Measurements from ENCODE around the gene PAK4.
A peak's percentile ranks its signal among the peaks of the same experiment; 100 is the strongest.
"Not testable (repeated sequence)": the region's sequence is repeated elsewhere in the genome, so short reads cannot be mapped to it uniquely, and the experiment has no call there.

Gene PAK4

DNA sequence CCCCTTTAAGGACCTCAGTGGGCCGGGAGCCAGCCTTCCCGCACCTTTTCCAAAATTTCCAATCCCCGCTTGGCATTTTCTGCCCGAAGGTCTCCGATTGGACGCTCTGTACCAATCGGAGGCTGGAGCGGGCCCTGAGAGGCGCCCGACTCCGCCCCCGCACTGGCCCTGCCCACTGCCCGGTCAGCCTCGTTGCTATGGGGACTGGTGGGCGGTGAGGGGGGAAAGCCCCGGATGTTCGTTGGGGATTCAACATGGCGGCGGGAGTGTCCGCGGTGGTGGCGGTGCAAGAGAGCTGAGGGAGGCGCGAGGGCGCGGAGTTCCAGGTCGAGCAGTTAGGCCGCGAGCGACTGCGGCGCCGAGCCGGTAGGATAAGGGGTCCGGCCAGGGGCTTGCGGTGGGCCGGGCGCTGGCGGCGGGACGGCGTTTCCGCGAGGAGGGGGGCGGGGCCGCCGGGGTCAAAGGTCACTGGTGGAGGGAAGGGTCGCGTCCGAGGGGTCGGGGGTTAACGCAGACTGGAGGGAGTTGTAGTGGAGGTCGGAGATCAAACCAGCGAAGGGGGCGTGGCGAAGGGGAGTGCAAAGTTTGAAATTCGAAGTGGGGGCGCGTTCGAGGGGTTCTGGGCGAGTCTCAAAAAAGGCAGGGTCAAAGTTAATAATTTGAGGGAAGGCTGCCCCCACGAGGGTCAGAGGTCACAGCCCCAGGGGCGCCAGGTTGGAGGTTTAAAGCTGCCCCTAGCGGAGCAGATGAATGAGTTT is at the start of gene PAK4:
TSS of gene PAK4 (plus strand) at position 233 of the 758 bp plus-strand sequence. CDS start 43,768 bp downstream, outside the sequence.
- peak; percentile 97 for DNase-seq (ENCODE audit: low spot score)

DNA sequence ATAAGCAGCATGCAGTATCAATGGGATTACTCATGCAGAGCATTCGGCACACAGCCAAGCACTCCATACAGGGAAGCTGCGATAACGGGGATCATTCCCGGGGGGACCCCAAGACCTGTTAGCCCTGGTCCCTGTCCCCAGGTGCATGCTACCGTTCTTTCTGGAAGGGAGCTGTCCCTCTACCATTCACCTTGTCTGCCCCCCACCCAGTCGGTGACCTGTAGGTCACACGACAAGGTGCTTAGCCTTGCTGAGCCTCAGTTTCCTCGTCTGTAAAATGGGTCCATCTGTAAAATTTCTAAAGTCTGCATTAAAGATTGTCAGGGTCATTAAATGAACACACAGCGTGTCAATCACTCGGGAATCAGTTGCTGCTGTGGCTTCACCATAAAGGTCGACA is 48.3 kb upstream of the PAK4 start:
- DNase-seq (ENCODE audit: low spot score): no peak

DNA sequence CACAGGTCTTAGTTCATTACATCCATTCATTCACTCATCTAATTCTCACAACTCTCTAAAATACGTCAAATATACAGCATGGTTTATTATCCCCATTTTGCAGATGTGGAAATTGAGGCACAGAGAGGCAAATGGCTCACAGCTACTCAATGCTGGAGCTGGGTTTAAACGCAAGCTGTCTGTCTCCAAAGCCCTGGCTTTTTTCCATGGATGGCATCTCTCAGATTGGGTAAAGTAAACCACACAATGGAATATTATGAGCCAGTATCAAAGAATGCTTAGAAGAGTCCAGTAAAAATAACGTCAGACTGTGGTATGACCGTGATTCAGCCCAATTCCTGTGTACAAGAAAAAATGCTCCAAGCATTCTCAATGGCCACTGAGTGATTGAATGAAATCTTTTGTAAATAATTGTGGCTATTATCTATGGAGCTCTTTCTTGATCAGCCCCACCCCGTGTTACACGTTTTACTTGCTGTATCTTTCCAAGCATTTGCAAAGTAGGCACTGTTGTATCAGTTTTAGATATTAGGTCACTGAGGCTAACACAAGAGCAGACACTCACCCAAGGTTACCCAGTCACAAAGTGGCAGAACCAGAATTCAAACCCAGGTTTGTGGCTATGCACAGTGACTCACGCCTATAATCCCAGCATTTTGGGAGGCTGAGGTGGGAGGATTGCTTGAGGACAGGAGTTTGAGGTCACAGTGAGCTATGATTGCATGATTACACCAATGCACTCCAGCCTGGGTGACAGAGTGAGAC is 47.0 kb upstream of the PAK4 start:
- no peak for DNase-seq (ENCODE audit: low spot score)

DNA sequence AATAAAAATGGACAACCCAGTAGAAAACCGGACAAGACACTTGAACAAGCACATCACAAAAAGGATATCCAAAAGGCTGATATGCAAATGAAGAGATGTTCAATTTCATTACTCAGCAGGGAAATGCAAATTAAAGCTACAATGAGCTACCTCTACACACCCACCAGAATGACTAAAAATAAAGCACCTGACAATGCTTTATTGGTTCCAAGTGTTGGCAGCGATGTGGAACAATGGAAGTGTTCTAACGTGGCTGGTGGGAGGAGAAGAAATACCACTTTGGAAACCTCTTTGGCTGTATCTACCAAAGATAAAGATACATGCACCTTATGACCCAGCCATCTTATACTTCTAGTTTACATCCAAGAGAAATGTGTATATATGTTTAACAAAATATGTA is 45.2 kb upstream of the PAK4 start:
- DNase-seq (ENCODE audit: low spot score): no peak

DNA sequence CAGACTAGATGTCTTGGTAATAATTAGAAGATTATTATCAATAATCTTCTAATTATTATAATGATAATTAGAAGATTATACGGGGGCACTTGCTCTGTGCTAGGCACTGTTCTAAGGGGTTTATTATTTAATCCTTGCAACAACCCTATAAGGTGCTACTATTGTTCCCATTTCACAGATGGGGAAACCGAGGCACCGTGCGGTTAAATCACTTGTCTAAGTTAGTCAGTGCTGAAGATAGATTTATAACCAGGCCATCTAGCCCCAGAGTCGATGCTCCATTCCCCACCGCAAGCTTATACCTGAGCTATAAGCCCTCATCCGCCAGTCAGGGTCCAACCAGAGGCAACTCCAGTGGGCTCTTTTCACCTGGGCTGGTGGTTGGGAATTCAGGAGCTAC is 43.4 kb upstream of the PAK4 start:
- no peak for DNase-seq (ENCODE audit: low spot score)

DNA sequence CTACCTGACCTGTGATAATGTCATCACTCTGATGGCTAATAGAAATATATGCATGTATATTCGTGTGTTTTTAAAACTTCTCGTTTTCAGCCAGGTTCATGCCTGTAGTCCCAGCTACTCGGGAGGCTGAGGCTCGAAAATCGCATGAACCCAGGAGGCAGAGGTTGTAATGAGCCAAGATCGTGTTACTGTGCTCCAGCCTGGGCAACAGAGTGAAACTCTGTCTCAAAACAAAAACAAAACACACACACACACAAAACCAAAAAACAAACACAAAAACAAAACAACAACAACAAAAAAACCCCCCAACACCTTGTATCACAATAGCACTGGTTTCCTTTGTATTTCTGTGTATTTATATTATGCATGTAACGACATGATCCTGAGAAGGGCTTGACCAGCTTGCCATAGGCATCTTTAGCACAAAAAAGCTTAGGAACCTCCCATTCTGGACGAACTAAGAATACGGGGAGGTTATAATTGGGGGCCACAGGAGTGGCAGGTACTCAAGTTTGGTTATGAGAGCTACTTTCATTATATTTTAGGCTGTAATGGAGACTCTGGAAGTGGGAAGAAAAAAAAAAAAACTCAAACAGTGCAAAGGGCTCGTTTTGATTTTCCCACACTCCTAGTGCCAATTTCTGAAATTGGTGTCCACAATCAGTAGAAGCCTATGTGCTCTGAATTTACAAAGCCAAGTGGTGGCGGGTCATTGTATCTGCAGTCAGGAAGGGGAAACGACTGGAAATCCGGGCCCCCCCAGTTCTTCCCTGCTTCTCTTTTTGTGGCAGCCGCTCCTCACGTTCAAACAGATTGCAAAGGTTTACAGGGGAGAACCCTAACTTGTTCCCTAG is 42.6 kb upstream of the PAK4 start:
- no peak for DNase-seq (ENCODE audit: low spot score)

DNA sequence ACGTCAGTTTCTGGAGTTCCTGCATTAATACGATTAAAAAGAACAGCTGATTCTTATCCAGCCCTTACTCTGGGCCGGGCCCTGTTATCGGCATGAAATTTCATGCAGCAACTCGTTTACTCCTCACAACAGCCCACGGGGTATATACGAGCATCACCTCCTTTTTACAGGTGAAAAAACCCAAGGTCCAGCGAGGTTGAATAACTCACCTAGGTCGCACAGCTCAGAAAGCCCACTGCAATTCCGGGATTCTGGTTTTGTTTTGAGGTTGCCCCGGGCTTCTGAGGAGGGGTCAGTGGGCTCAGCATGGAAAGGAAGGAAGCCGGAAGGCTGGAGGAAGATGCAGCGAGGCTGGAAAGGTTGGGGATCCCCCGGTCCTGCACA is 42.0 kb upstream of the PAK4 start:
- DNase-seq (ENCODE audit: low spot score): no peak

DNA sequence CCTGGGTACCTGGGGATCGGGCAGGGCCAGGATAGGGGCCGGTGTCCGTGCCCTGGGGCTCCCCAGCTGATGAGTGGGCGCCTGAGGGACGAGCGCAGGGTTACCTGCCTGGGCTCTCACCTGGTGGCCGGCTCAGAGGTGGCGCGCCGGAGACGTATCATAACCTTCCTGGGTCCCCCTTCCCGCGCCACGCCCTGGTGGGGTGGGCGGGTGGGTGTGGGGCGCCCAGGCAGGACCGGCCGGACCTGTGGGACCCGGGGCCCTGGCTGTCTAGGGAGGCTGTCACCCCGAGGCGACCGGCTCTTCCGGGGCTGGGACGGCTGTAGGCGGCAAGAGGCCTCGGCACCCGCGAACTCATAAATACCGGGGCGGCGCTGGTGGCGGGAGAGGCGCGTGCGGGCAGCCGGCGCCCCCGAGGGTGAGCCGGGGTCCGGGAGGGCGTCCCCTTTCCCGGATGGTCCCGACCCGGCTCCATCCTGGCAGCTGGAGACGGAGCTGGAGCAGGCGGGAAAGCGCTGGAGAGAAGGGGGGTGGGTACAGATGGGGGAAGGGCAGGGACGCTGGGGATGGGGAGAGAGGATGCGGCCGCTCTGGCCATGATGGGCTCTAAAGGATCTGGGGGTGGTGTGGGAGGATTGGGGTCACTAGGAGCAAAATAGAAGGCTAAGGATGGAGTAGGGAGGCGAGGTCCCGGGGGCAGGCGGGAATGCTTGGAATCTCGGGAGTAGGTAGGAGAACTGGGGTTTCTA is 41.4 kb upstream of the PAK4 start, which contains the start of gene ACP7:
TSS of gene ACP7 (plus strand) at position 386 of the 749 bp plus-strand sequence. CDS start 902 bp downstream, outside the sequence.
- DNase-seq (ENCODE audit: low spot score): no peak

DNA sequence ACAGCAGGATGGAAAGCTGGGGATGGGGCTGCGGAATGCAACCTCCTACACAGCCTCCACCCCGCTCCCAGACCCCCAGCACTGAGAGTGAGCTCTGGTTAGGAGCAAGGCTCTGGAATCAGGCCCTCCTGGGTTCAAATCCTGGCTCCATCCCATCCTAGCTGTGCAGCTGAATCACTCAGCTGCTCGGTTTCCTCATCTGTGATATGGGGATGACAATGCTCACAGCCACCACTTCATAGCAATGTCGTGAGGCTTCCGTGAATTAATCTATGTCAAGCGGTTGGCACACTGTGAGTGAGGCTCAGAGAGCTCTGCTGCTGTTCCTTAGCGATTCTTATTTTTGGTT is 40.9 kb upstream of the PAK4 start:
- no peak for DNase-seq (ENCODE audit: low spot score)

DNA sequence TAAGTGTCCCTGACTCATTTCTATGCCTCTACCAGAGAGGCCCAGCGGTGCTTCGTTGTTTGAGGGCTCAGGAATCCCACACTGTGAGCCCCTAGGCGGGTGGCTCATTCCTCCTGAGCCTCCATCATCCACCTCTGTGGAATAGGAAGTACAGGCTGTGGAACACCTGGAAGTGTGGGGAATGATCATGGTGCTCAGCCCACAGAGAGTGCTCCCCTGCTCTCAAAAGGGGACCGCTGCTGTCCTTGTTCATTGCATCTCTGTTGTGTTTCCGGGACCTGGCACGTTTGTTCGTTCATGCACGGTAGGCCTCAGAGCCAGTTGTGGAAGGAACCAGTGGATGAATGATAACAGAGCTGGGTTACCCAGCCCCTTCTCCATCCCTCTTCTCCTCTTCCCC is 40.2 kb upstream of the PAK4 start:
- DNase-seq (ENCODE audit: low spot score): no peak

DNA sequence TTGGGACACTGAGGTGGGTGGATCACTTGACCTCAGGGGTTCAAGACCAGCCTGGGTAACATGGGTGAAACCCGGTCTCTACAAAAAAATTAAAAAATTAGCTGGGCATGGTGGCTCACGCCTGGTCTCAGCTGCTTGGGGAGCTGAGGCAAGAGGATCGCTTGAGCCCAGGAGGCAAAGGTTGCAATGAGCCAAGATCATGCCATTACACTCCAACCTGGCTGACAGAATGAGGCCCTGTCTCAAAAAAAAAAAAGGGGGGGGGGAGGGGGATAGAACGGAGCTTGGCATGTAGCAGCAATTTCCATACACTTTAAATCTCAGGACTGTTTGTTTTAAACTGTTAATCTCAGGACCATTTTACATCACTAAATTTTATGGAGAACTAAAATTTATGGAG is 39.2 kb upstream of the PAK4 start:
- no peak for DNase-seq (ENCODE audit: low spot score)

DNA sequence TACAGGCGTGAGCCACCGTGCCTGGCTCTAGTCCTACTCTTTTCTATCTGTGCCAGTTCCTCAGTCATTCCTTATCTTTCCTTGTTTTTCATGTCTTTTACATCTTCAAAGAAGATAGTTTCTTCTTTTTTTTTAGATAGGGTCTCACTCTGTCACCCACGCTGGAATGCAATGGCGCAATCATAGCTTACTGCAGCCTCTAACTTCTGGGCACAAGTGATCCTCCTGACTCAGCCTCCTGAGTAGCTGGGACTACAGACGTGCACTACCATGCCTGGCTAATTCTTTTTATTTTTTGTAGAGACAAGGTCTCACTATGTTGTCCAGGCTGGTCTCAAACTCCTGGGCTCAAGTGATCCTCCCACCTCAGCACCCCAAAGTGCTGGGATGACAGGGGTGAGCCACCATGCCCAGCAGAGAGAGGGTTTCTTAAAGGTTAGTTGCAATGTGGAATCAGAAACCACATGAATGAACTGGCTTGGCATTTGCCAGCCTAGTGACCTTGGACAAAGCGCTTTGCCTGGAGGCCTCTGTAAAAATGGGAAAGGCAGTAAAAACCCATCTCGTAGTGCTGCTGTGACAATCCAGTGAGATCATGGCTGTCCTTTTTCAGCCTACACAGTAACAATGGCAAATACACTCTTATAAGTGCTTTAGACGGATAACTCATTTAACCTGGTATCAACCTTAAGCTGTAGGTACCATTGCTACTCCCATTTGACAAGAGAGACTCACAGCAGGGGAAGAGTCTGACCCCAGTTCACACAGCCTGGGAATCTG is 37.5 kb upstream of the PAK4 start:
- no peak for DNase-seq (ENCODE audit: low spot score)

DNA sequence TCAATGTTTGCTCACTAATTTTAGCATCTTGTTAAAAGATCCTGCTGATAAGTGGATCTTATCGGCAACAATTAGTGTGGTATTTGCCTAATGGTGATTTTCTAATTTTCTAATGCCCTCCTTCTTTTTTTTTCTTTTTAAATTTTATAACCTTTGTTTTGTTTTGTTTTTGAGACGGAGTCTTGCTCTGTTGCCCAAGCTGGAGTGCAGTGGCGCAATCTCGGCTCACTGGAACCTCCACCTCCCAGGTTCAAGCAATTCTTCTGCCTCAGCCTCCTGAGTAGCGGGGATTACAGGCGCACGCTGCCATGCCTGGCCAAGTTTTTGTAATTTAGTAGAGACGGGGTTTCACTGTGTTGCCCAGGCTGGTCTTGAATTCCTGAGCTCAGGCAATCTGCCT is 35.6 kb upstream of the PAK4 start:
- not testable (repeated sequence) for DNase-seq (ENCODE audit: low spot score)

DNA sequence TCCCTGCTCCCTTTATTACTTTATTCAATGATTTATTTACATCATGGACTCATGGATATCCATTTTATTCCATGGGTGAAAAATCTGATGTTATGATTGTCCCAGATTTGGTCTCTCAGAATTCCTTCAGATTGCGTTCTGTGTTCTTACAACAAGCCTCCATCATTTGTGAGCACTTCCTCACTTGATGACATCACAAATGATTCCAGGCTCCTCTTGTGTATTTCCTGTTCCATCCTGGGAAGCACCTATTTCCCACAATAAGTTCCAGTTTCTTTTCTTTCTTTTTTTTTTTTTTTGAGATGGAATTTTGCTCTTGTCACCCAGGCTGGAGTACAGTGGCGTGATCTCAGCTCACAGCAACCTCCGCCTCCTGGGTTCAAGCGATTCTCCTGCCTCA is 34.7 kb upstream of the PAK4 start:
- DNase-seq (ENCODE audit: low spot score): no peak

DNA sequence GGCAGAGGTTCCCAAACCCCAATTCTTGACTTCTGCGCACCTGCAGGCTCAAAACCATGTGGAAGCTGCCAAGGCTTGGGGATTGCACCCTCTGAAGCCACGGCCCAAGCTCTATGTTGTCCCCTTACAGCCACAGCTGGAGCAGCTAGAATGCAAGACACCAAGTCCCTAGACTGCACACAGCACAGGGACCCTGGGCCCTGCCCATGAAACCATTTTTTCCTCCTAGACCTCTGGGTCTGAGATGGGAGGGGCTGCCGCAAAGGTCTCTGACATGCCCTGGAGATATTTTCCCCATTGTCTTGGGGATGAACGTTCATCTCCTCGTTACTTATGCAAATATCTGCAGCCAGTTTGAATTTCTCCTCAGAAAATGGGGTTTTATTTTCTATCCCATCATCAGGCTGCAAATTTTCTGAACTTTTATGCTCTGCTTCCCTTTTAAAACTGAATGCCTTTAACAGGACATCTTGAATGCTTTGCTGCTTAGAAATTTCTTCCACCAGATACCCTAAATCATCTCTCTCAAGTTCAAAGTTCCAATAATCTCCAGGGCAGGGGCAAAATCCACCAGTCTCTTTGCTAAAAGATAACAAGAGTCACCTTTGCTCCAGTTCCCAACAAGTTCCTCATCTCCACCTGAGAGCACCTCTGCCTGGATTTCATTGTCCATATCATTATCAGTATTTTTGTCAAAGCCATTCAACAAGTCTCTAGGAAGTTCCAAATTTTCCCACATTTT is 29.6 kb upstream of the PAK4 start:
- not testable (repeated sequence) for DNase-seq (ENCODE audit: low spot score)

DNA sequence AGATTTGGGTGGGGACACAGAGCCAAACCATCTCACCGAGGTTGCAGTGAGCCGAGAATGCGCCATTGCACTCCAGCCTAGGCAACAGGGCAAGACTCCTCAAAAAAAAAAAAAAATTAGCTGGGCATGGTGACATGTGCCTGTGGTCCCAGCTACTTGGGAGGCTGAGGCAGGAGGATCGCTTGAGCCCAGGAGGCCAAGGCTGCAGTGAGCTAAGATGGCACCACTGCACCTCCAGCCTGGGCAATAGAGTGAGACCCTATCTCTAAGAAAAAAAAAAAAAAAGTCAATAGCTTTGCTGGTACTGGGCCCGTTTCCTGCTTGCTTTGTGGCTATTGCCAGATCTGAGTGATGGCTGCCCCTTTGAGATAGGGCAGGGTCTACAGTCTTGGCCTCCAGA is 28.3 kb upstream of the PAK4 start:
- no peak for DNase-seq (ENCODE audit: low spot score)

DNA sequence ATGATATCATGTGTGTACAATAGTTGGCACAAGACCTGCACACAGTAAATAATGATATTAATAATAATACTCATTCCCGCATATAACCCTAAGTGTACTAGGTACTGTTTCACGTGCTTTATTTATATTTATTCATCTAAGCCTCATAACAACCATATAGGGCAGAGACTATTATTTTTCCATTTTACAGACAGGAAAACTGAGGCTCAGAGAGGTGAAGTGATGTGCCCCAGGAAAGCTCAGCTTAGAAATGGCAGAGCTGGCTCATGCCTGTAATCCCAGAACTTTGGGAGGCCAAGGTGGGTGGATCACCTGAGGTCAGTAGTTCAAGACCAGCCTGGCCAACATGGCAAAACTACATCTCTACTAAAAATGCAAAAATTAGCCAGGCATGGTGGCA is 27.9 kb upstream of the PAK4 start:
- no peak for DNase-seq (ENCODE audit: low spot score)

DNA sequence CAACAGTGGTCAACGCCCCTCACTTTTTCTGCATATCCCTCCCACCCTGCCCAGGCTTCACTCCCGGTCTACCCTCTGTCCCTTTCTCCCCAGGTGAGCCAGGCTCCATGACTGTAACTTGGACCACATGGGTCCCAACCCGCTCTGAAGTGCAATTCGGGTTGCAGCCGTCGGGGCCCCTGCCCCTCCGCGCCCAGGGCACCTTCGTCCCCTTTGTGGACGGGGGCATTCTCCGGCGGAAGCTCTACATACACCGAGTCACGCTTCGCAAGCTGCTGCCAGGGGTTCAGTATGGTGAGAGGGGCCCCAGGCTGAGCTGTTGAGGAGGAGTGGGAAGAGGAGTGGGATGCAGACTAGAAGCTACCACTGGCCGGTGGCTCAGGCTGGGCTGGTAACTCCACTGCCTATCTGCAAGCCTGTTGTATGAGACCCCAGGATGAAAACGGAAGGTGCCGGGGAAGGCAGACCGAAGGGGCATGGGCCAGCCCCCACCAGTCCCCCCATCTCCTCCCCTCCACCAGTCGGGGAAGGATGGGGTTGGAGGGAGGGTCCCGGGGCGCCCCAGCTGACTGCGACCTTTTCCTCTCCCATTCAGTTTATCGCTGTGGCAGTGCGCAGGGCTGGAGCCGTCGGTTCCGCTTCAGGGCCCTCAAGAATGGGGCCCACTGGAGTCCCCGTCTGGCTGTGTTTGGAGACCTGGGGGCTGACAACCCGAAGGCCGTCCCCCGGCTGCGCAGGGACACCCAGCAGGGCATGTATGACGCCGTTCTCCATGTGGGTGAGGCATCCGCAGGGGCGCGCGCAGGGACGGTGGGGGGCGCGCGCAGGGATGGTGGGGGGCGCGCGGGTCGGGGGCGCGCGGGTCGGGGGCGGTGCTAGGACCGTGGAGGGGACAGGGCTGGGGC is 27.0 kb upstream of the PAK4 start:
- DNase-seq (ENCODE audit: low spot score): no peak

DNA sequence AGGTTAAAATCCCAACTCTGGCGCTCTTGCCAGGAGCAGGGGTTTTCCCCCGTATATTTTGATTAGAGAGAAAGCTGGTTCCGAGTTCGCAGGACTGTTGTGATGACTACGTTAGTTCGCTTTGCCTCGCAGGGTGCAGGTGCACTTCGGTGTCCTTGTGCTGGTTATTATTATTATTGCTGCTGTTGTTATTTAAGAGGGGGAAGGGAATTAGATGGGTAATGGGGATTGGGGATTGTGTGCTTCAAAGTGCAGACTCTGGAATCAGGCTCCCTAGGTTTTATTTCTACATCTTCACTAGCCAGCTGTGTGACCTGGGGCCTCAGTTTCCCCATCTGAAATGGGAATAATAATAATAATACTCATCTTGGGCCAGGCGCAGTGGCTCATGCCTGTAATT is 26.2 kb upstream of the PAK4 start:
- DNase-seq (ENCODE audit: low spot score): no peak

All from activated CD4-positive, alpha-beta T cell treated with anti-CD3 and anti-CD28 coated beads, Interleukin-2, Interleukin-4, amounts not matched to agents 100 ng/mL and 50 ng/mL, durations not matched to agents 16 hours and 8 hours (primary cell).